A172 (cell line): Measurements from ENCODE around the gene NDUFC1. TPM values are rescaled to one million over a fixed set of nuclear protein-coding genes. Genes with fewer than 3 reads are reported as not detected.
"Not testable (repeated sequence)": the region's sequence is repeated elsewhere in the genome, so short reads cannot be mapped to it uniquely, and the experiment has no call there.

Source experiments
- DNase-seq: peaks from one replicate; pipeline ENCODE4 v3.0.0-alpha.2; 2015; ENCODE audit warnings: low spot score
- total RNA-seq: library from RNA; depleted of rRNA; stranded (reverse); fragments of >200 nt; shearing (Covaris generic); gene quantifications from 2 replicates; pipeline ENCODE4 v1.2.3, GENCODE V29; 2014

Gene NDUFC1
- total RNA-seq, 1 experiment from 2014 or later = 102 TPM

DNA sequence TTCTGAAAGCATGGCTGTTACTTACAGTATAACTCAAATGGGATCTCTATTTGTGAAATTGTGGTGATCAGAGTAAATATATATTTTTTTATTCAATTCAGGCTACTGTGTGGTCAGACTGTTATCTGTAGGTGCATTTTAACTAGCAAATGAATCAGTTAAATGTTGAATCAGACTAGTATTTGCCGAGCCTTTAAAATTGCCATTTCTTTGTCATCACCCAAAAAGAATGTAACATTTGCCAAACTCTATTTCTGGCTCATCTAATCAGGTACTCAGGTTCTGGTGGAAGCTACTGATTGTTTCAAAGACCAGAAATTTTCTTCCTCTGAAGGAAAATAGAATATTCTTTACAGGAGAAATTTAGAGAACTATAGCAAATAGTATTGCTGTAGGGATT, 2.7 kb downstream of the NDUFC1 start:
- DNase-seq = peak; percentile 25

DNA sequence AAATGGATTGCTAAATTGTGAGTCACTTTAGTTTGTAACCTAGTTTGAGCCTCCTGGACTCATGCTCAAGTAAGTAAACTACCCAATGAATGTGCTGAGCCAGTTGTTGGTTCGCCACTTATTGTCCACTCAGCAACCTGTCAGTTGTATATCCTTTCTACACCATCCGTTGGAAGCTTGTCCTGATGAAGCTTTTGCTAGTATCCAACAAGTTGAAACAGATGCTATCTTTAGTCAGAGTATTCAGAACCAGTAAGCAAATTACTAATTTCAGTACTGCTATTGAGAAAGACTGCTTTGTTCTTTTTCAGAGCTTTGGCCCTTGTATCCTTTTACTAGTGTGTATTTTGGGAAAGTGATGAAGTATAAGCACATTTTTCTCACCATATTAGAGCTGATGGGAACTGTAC, 5.3 kb downstream of the NDUFC1 start:
- DNase-seq = no peak

DNA sequence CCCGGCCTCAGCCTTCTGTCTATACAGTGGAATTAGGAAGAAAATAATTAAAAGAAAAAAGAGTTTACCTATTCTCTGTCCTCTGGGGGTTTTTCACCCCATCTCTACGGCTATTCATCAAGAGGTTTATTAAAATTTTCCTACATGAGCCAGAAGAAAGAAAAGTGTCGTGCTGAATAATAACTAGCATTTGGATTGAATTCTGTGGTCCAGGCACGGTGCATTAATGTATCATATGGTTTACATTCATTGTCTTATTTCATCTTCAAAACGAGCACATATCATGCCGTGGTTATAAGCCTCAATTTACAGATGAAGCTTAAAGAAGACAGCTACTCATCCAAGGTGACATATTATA, 6.4 kb downstream of the NDUFC1 start:
- DNase-seq = no peak

DNA sequence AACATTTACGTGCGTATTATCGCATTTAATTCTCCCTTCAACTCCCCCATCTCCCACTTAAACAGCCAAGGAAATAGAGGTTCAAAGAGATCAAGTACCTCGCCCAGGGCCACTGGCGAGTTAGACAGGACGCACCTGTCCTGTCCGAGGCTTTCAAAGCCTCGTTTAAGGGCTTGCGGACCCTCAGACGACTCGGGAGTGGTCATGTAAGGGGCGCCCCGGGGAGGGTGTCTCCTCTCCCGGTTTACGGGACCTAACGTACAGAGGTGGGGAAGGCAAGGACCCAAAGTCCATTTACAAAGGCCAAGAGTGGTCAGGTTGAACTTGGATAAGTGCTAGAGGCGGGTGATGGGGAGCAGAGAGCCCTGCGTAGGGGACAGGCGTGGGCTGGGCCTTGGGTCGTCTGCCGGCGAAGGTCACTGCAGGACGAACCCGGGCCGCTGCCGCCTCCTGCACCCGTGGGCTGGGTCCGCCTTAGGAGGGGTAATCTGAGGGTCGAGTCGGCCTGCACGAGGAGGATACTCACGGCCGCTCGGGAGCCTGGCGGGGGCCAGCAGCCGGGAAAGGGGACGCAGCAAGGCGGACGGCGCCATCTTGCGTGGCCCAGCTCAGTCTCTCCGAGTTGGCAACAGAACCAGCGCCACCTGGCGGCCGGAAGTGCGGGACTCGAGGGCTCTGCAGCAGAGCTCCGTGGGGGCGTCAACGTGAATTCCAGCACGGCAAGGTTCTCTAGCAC, 6.9 kb downstream of the NDUFC1 start:
- peak; percentile 76 for DNase-seq

DNA sequence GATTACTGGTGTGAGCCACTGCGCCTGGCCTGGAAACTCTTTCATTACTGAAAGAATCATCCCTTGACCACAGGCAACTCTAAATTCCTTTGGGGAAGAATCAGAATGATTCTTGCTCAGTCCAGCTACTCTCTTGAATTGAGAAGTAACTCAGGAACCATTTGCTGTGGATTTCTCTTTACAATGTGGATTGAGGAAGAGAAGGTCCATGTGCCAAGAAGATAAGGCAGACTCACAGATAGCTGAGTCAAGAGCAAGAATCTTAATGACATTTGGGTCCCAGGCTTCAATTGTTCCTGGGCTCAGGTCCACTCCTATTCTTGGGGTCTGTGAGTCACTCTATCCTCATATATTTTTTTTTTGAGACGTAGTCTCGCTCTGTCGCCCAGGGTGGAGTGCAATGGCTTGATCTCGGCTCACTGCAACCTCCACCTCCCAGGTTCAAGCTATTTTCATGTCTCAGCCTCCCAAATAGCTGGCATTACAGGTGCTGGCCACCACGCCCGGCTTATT, 16.0 kb downstream of the NDUFC1 start:
- no peak for DNase-seq

DNA sequence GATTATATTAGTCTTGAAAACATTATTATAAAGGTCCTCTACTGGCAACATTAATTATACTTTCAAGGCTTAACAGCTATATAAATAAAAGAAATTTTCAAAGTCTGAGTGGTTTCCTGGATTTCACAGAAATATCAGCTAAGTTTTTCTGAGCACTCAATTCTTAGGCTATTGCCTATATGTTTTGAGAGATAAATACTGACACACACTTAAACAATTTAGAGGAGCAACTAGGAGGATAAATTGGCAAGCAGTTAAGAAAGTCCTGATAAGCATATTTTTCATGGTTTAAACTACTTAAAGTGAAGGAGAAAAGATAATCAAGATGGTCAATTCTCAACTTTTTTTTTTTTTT, 19.6 kb downstream of the NDUFC1 start:
- DNase-seq = no peak

DNA sequence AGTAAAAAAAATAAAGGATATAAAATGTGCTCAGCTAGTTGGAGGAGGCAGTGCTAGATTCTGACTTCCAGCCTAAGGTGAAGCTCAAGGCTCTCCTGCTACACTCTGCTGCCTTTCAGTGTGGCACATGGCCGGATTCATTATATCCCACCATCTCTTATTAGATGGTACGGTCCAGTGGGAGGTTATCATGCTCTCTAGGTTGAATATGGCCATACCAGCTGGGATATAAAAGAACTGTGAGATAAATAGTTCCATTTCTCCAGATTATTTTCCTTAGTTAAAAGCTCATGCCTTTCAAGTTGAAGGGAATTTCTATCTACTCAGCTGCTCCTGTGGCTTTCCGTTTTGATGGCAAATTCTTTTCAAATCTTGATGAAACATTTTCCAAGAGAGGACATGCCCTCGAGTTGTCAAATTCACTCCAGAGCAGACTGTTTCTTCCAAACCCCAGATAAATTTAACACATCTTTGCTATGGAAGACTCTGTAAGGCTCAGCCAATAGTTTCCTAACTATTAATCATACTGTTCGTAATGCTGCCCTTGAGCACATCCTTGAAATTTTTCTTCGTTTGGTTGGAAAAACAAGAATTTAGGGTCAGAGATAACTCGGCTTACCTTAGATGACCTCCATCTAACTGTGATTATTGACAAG, 20.1 kb downstream of the NDUFC1 start:
- DNase-seq = no peak

DNA sequence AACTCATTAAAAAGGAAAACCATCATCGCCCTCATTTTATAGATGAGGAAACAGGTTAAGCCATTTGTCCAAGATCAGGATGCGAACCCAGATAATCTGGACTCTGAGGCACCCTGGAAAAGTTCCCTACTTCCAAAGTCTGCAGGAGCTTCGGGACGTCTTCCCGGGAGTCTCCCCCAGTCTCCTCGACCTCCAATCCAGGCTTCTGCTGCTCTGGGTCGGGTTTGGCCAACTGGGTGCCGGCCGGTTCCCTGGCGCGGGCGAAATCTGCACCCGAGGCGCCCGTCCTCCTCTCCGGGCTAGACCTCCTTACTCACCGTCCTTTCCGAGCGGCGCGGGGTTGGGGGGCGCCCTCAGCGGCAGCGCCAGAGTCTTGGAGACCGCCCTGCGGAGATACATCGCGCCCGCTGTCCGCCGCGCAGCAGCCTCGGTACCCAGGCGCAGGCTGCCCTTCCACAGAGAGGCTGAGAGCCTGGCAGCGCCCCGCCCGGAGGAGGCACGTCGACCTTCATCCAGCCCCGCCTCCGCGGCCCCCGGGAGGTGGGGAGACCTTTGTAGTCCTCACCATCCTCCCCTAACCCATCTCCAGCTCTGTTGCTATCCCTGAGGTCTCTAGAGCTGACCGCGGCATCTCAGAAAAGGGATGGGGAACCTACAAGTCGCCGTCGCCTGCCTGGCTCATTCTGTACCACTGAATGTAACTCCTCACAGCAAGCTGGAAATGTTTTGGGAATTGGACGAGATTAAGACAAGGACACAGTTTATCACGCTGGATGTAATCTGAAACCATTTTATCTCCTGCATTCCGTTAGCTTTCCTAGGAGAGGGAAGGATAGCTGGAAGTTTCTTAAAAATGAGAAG, 22.3 kb downstream of the NDUFC1 start, which contains the start of gene MGARP:
Gene MGARP (minus strand): TSS at position 466 of the 861 bp plus-strand sequence. CDS start 67 bp downstream, at position 399.
- DNase-seq = no peak

DNA sequence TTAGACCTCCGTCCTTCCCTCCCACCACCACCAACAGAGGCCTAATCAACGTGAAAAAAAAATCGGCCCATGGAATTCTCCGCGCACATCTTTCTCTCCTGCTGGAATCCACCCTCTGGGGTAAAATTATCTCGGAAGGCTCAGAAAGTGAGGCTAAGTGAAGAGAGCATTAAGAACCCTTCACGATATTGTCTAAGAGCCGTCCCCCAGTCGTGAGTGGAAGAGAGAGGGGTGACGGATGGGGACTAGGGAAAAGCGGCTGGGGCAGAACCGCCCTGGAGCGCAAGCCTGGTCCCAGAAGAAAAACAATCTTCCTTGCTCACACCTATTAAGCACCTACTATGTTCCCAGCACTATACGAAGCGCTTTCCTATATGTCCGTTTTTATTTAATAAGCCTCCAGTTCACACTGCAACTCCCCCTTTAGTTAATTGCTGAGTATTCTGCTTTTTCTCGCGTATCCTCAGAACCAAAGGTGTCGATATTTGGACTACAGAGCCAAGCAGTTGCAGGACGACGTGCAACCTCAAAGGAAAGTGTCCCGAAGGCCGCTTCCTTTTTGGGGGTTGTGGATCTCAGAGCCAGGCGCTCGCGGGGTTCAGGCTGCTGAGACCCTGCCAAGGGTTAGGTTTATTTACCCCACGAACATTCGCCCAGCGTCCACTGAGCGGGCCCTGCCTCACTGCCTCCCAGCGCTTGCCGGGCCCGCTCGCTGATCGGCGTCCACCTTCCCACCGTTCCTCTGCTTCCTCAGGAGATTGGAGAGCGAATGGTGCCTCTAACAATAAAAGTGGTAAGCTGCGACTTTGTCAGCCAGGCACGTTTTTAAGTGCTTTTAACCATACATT, 23.1 kb downstream of the NDUFC1 start:
- DNase-seq = no peak

DNA sequence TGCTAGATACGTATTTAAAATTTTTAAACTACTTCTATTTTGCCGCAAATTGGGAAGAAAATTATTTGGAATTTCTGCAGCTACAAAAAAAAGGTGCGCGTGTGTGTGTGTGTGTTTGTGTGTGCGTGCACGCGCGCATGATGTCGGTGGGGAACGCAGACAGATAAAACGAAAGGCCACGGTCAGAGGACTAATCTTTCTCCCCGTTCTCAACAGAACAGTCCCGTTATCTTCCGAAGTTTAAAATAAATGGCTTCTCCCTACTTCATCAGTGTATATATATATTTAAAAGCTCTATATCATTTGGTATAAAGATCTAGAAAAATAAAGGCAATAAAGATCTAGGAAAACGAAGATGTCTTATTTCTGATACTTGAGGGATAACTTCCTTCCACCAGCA, 23.8 kb downstream of the NDUFC1 start:
- DNase-seq = no peak

DNA sequence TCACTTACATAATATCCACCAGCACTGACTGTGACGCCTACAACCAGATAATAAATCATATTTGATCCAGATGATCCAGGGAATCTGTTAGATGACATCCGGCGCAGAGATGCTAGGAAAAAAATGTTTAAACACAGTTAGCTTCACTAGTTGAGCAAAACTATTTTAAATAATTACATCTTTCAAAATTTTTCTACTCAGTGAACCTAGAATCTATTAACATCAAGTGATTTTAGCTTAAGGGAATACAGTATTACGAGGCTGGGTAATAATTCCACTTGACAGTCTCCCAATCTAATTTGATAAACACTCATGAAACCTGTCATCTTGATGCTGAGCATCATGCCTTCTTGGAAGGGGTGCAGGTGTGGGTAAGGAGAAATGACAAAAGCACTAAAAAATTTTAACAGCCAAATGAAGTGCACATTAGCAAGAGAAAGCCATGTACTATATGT, 27.0 kb downstream of the NDUFC1 start:
- DNase-seq = no peak

DNA sequence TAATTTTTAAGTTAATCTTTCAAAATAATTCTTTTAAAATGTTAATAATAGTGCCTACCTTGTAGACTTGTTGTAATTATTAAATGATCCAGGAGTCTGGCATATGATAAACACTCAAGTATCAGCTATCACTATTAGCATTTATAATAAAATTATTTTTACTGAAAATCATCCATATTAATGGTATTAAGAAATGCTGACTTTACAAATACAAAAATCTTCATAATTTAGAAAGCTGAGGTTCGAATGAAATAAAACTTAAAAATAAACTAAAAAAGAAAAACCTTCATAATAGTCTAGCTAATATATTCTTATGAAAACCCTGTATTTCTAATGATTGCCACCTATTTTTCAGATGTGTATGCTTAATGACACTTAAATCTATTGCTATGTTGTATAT, 27.5 kb downstream of the NDUFC1 start:
- no peak for DNase-seq

DNA sequence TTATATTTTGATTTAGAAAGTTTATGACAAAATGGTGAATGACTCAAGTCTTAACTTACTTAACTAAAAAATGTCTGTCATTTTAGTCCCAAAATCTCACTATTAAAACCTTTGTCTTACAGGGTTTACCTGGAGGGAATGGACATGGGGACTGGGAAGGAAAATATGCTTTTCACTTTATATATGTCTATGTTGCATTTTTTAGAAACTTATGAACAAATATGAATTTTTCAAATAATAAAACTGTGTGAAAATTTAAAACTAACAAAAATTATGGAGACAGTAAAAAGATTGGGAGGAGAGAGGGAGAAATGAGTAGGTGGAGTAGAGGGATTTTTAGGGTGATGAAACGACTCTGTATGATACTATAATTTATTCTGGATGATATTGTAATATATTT, 28.4 kb downstream of the NDUFC1 start:
- no peak for DNase-seq

DNA sequence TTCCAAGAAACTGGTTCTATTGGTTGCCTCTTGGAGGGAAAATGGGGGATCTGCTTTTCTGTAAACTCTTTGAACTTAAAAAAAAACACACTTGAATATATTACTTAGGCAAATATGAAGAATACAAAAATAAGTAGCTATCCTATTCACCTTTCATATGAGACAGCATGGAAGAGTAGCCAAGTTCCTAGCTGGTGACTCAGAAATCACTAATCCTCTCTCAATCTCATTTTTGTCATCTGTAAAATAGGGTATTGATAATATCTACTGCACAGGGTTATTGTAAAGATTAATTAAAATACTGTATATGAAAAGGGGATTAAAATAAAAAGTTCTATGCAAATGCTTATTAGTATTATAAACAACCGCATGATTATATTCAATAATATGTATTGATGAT, 35.0 kb downstream of the NDUFC1 start:
- DNase-seq = no peak

DNA sequence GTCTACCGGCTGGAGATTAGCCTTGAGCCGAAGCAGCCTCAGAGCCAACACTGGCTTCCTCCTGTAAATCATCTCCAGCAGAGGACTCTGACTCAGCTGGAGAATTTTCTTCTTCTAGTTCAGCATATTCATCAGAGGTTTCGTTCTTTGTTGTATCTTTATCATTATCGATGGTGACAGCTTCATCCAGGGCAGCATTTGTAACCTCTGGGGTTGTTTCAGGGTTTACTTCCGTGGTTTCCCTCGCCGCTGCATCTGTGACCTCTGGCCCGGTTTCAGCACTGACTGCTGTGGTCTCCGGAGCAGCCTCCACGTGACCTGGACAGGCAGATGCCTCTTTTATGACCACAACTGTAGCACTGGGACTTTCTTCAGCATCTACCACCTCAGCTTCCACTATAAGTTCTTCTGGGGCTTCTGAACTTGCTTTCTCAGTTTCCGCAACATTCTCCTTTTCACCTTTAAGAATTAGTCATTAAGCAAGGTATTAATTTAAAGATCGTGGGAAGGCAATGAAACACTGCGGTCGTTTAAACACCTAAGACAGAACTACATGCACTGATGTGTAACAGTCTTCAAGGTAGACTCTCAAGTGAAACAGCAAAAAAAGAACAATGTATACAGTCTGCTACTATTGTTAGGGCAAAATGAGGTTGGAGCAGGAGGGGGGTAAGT, 35.6 kb downstream of the NDUFC1 start:
- DNase-seq = peak; percentile 57

DNA sequence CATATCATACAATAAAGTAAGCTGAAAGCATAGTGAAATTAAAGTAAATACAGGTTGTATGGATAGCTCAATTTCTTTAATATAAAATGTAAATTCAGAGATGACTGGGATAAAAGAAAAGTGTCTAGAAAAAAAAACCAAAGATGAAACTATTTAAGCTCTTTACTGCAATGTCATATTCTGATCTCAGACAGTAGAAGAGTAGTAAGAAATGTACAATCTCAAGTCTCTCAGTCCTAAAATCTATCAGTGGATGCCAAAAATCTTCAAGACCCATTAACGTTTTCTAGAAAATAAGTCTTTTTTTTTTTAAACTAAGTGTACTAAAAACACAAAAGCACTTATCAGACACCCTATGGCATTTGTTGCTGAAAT, 36.1 kb downstream of the NDUFC1 start:
- no peak for DNase-seq

DNA sequence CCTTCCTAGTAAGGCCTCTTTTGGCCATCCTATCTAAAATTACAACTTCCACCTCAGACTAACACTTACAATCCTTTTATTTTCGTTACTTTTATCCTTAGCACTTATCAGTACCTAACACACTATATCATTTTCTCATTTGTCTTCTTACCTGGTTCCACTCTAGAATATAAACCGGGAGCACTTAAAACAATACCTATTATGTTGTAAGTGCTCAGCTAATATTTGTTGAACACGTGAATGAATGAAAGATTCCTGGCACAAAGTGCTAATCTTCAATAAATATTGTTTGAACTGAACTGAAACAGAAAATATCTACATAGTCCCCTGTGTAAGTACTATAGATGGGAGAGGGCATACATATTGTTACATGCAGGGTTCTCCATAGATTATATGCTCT, 36.6 kb downstream of the NDUFC1 start:
- no peak for DNase-seq

DNA sequence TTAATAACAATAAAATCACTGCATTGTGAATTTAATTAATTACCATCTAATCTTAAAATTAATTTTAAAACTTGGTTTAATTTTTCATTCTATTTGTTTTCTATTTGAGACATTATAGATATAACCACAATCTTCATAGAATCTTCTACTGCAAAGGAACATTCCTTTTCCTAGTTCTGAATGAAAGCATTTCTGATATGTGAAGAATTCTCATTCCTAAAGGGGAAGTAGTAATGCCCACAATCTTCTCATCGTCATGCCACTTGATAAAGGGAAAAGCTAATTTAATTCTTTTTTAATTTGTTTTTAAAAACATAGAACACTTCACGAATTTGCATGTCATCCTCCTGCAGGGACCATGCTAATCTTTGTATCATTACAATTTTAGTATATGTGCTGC, 45.9 kb downstream of the NDUFC1 start:
- no peak for DNase-seq

DNA sequence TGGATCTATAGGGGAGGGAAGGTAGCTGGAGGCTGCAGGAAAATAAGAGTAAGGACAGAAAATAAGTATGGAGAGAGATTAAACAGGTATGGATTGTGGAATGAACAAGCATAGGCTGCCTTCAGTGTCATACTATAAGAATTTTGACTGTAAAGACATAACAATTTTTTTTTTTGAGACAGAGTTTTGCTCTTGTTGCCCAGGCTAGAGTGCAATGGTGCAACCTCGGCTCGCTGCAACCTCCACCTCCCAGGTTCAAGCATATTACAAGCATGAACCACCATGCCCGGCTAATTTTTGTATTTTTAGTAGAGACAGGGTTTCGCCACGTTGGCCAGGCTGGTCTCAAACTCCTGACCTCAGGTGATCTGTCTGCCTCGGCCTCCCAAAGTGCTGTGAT, 46.7 kb downstream of the NDUFC1 start:
- DNase-seq = not testable (repeated sequence)

DNA sequence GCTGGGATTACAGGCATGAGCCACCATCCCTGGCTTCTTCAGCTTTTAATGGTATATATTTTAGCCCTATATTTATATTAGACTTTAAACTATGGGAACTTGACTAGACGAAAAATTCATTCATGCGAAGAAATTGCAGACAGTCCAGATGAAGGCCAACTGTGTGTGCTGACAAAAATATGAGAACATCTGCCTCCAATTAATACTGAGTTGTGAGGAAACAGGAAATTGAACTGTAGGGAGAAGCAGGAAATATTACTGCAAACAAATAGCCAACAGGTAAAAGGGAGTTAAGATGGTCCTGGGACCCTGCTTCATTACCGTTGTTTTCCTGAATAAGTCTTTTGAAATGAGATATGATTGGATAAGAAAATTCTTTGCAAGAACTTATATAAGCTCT, 48.6 kb downstream of the NDUFC1 start:
- no peak for DNase-seq

DNA sequence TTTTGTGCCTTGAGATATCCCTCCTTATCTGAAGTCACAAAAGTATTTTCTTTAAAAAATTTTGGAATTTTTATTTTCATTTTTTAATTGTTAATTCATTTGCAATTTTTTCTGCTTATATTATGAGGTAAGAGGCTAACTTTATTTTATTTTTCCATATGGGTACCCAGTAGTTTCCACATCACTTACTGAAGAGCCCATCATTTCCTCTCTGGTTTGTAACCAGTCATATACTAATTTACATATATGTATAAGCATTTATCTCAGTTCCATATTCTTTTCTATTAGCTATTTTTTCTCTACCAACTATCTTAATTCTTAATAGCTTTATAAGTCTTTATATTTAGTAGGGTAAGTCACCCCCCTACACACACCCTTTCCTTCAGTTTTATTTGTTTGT, 49.2 kb downstream of the NDUFC1 start:
- DNase-seq = no peak
